AG04450 (cell line): ENCODE results near the gene CACNA1D. TPM values are rescaled to one million over a fixed set of nuclear protein-coding genes. Genes with fewer than 3 reads are reported as not detected.

Experiments used
- CTCF ChIA-PET: fragments of 300-600, 350-600 bp; formaldehyde crosslinking; extraction: SDS; loops from one replicate; lab custom pipeline; 2022; ENCODE audit warnings: antibody characterized with exemption, inconsistent platforms; lab: Charles Lee
- POLR2A ChIA-PET: fragments of 350-600 bp; formaldehyde crosslinking; extraction: SDS; loops from one replicate; lab custom pipeline; 2021; ENCODE audit warnings: antibody characterized with exemption, inconsistent platforms; lab: Yijun Ruan, JAX
- DNase-seq: peaks from one replicate; pipeline ENCODE4 v3.0.0-alpha.2; 2011; ENCODE audit warnings: low read depth, low spot score
- H3K27ac ChIP-seq: one replicate; pipeline ENCODE4 v1.5.1; 2012; ENCODE audit warnings: low read depth, low read length, control low read depth
- H3K27me3 ChIP-seq: one replicate; pipeline ENCODE4 v1.6.0; 2012; ENCODE audit warnings: low read length; ENCODE audit not compliant: control insufficient read depth, insufficient read depth
- H3K4me3 ChIP-seq: 2 replicates; pipeline ENCODE4 v1.5.1; 2011; ENCODE audit warnings: mild to moderate bottlenecking, low read depth, low read length, control low read depth
- H3K9me3 ChIP-seq: 2 replicates; pipeline ENCODE4 v1.5.1; 2012; ENCODE audit warnings: low read length; ENCODE audit not compliant: control insufficient read depth, insufficient read depth
- polyA plus RNA-seq: library from polyadenylated mRNA; depleted of rRNA; stranded (reverse); fragments of >200 nt; gene quantifications from 2 replicates; pipeline ENCODE4 v1.2.3, GENCODE V29; 2011
- TF ChIP-seq, protein P1 (sequence below): IDR thresholded peaks from 2 replicates; pipeline ENCODE4 v1.5.1; 2011; ENCODE audit warnings: low read depth, low read length, control low read depth, inconsistent platforms

Gene CACNA1D
- polyA plus RNA-seq, 1 experiment, result 0.07 TPM

- Histone ChIP-seq H3K27me3 (peaks cover 3% of the 10 kb centered on the region), H3K9me3 (no peaks in the 10 kb centered on the region), H3K27ac (no peak overlapping the region), H3K4me3 (no peak overlapping the region)
- ChIA-PET POLR2A (no interaction called here), CTCF (no interaction called here)
- no peak for DNase-seq
- TF ChIP-seq, protein P1, sequence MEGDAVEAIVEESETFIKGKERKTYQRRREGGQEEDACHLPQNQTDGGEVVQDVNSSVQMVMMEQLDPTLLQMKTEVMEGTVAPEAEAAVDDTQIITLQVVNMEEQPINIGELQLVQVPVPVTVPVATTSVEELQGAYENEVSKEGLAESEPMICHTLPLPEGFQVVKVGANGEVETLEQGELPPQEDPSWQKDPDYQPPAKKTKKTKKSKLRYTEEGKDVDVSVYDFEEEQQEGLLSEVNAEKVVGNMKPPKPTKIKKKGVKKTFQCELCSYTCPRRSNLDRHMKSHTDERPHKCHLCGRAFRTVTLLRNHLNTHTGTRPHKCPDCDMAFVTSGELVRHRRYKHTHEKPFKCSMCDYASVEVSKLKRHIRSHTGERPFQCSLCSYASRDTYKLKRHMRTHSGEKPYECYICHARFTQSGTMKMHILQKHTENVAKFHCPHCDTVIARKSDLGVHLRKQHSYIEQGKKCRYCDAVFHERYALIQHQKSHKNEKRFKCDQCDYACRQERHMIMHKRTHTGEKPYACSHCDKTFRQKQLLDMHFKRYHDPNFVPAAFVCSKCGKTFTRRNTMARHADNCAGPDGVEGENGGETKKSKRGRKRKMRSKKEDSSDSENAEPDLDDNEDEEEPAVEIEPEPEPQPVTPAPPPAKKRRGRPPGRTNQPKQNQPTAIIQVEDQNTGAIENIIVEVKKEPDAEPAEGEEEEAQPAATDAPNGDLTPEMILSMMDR, result no peak
Measured at GRCh38 chr3:53589806-53590205, 95.4 kb downstream of the CACNA1D start.

DNA sequence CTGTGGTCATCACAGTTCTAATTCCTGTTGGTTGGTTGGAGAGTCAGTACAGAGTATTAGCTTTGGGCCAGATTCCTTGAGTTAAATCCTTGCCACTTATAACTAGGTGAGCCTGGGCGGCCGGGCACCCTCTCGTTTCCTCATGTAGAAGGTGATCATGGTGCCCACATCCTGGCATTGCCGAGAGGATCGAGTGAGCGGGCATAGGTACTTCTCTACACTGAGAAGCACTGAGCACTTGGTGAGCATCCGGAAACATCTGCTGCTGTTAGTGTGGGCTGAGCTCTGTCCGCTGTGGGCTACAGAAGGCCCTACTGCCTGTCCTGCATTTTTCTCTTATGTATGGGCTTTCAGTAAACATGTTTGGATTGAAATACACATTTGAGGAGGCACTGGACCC lies 96.2 kb downstream of the CACNA1D start:
- H3K27me3 ChIP-seq, result peaks cover 3% of the 10 kb centered on the region
- CTCF ChIA-PET, result no interaction called here
- POLR2A ChIA-PET, result no interaction called here
- H3K4me3 ChIP-seq, result no peak overlapping the region
- DNase-seq, result no peak
- H3K9me3 ChIP-seq, result no peaks in the 10 kb centered on the region
- H3K27ac ChIP-seq, result no peak overlapping the region
- TF ChIP-seq, protein P1, result no peak

GRCh38 chr3:53591646-53592045 lies 97.2 kb downstream of the CACNA1D start:
- no peak overlapping the region for H3K27ac ChIP-seq
- no peak for DNase-seq
- ChIA-PET CTCF (no interaction called here), POLR2A (no interaction called here)
- no peaks in the 10 kb centered on the region for H3K9me3 ChIP-seq
- no peak overlapping the region for H3K4me3 ChIP-seq
- H3K27me3 ChIP-seq, result peaks cover 2% of the 10 kb centered on the region
- TF ChIP-seq, protein P1, result no peak

DNA sequence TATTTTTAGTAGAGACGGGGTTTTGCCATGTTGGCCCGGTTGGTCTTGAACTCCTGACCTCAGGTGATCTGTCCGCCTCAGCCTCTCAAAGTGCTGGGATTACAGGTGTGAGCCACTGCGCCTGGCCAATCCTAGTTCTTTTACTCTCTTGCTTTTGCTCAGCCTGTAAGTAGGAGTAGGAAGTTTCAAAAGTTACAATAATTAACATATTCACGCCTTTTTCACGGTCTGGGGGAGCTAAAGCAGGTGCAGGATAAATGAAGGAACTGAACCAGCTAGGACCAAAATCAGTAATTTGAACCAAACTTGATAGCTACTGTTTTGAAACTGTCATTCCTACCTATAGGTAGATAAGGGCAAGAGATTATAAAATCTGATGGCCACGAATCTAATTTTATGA lies 98.5 kb downstream of the CACNA1D start:
- H3K9me3 ChIP-seq, result no peaks in the 10 kb centered on the region
- no peak for DNase-seq
- POLR2A ChIA-PET, result no interaction called here
- no peaks in the 10 kb centered on the region for H3K27me3 ChIP-seq
- CTCF ChIA-PET, result no interaction called here
- H3K4me3 ChIP-seq, result no peak overlapping the region
- TF ChIP-seq, protein P1, result no peak
- H3K27ac ChIP-seq, result no peak overlapping the region

- TF ChIP-seq, protein P1, result no peak
- Histone ChIP-seq H3K27me3 (no peaks in the 10 kb centered on the region), H3K27ac (no peak overlapping the region), H3K9me3 (no peaks in the 10 kb centered on the region), H3K4me3 (no peak overlapping the region)
- no peak for DNase-seq
- ChIA-PET CTCF (no interaction called here), POLR2A (no interaction called here)
Measured at GRCh38 chr3:53593611-53594010, 99.2 kb downstream of the CACNA1D start.
